GM06990 (cell line): ENCODE measurements around the gene UFSP2.

Source experiments
- DNase-seq: peaks from one replicate; pipeline ENCODE4 v3.0.0-alpha.2; 2011; ENCODE audit not compliant: insufficient read length; ENCODE audit errors: extremely low read depth
- H3K27me3 ChIP-seq: replicated peaks from 2 replicates; pipeline ENCODE4 v1.6.0; 2011; ENCODE audit warnings: low read length; ENCODE audit not compliant: control insufficient read depth, insufficient read depth
- H3K36me3 ChIP-seq: 2 replicates; pipeline ENCODE4 v1.5.1; 2011; ENCODE audit warnings: low read length; ENCODE audit not compliant: control insufficient read depth, insufficient read depth
- H3K4me3 ChIP-seq: replicated peaks from 2 replicates; pipeline ENCODE4 v1.5.1; 2011; ENCODE audit warnings: low read depth, mild to moderate bottlenecking, control low read depth, low read length
- CTCF ChIP-seq: IDR thresholded peaks from 2 replicates; pipeline ENCODE4 v1.5.1; 2011; ENCODE audit warnings: low read length, control low read depth, mild to moderate bottlenecking, inconsistent platforms; ENCODE audit not compliant: insufficient read depth, poor library complexity, severe bottlenecking

Gene UFSP2

GRCh38 chr4:185424905-185425646 is 688 bp downstream of the UFSP2 start:
- peak; percentile 12 for DNase-seq
- Histone ChIP-seq H3K4me3 (peak overlapping the region; percentile 65), H3K27me3 (no peaks in the 10 kb centered on the region), H3K36me3 (no peaks in the 10 kb centered on the region; the same call in 1 of the 2 replicates)
- TF ChIP-seq CTCF = no peak

- TF ChIP-seq CTCF = no peak
- no peaks in the 10 kb centered on the region for H3K27me3 ChIP-seq
- DNase-seq = no peak
- no peak overlapping the region for H3K4me3 ChIP-seq
- peaks cover 2% of the 10 kb centered on the region for H3K36me3 ChIP-seq
Measured at GRCh38 chr4:185421366-185422124, 4.2 kb downstream of the UFSP2 start.

- DNase-seq = no peak
- TF ChIP-seq CTCF = no peak
- no peaks in the 10 kb centered on the region for H3K27me3 ChIP-seq
- H3K36me3 ChIP-seq = peaks cover 2% of the 10 kb centered on the region
- H3K4me3 ChIP-seq = no peak overlapping the region
Measured at GRCh38 chr4:185416955-185417354, 8.8 kb downstream of the UFSP2 start.

GRCh38 chr4:185412412-185412811 is 13.4 kb downstream of the UFSP2 start:
- Histone ChIP-seq H3K4me3 (no peak overlapping the region), H3K36me3 (peaks cover 1% of the 10 kb centered on the region), H3K27me3 (no peaks in the 10 kb centered on the region)
- no peak for TF ChIP-seq CTCF
- no peak for DNase-seq

- Histone ChIP-seq H3K4me3 (no peak overlapping the region), H3K36me3 (no peaks in the 10 kb centered on the region; the same call in none of the 2 replicates), H3K27me3 (no peaks in the 10 kb centered on the region)
- no peak for TF ChIP-seq CTCF
- no peak for DNase-seq
Measured at GRCh38 chr4:185411849-185412248, 13.9 kb downstream of the UFSP2 start.
